Neutrophil (primary cell): ENCODE results near the gene IQCM.

Source experiments
- H3K27ac ChIP-seq: fragments of 200-600 bp; sonication (generic); 2 replicates; pipeline ENCODE4 v1.5.1; 2016; ENCODE audit warnings: mild to moderate bottlenecking, moderate library complexity
- H3K27me3 ChIP-seq: fragments of 200-600 bp; sonication (generic); 2 replicates; pipeline ENCODE4 v1.6.0; 2016; ENCODE audit warnings: mild to moderate bottlenecking
- H3K36me3 ChIP-seq: fragments of 200-600 bp; sonication (generic); 2 replicates; pipeline ENCODE4 v1.5.1; 2017
- H3K4me1 ChIP-seq, 2 experiments: fragments of 200-600 bp in 1 of 2; sonication (generic) in 1 of 2; 1 replicate in 1 of 2; 2 replicates in 1 of 2; pipeline versions ENCODE4 v1.5.1 to v1.6.1; 2013 to 2016; ENCODE audit warnings: low read depth in 1 of 2, low read length in 1 of 2, mild to moderate bottlenecking in 1 of 2, moderate library complexity in 1 of 2; ENCODE audit not compliant: control insufficient read depth in 1 of 2, insufficient read depth in 1 of 2
- H3K4me3 ChIP-seq, 2 experiments: fragments of 200-600 bp in 1 of 2; sonication (generic) in 1 of 2; 1 replicate in 1 of 2; 2 replicates in 1 of 2; pipeline ENCODE4 v1.5.1; 2013 to 2016; ENCODE audit warnings: low read depth in 1 of 2, low read length in 1 of 2, mild to moderate bottlenecking in 1 of 2, moderate library complexity in 1 of 2
- H3K9me3 ChIP-seq: fragments of 200-600 bp; sonication (generic); 2 replicates; pipeline ENCODE4 v1.5.1; 2016
- TF ChIP-seq, protein P1 (sequence below): fragments of 200-600 bp; sonication (generic); IDR thresholded peaks from 2 replicates; pipeline ENCODE4 v1.5.1; 2016; ENCODE audit warnings: antibody characterized with exemption

Gene IQCM

DNA sequence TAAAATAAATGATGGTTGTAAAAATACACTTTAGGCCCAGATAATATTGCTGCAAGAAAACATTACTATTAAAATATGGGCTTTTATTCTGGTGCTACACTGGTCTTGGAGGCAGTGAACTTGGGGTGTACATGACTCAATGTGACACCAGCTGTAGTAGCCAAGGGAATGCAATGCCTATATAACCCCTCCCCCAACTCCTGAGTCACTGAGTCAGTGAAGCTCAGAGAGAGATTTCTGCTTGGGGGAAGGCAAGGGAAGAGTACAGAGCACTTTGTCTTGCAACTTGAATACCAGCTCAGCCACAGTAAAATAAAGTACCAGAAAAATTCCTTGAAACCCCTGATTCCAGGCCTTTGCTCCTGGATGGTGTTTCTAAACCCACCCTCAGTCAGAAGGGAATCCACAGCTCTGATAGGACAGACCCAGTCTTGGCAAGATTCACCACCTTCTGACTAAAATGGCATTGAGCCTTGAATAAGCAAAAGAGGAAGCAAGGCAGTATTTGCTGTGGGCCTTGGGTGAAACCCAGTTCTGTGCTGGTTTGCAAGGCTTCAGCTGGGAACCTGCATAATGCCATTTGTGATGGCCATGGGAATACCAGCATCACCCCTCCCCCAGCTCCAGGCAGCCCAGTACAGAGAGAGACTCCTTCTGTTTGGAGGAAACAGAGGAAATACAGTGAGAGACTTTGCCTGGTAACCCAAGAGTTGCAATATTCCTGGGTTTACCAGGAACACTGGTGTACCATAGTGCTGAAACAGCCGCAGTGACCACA, 209.9 kb downstream of the IQCM start:
- no peaks in the 10 kb centered on the region for H3K27me3 ChIP-seq
- no peaks in the 10 kb centered on the region for H3K36me3 ChIP-seq
- TF ChIP-seq, protein P1, sequence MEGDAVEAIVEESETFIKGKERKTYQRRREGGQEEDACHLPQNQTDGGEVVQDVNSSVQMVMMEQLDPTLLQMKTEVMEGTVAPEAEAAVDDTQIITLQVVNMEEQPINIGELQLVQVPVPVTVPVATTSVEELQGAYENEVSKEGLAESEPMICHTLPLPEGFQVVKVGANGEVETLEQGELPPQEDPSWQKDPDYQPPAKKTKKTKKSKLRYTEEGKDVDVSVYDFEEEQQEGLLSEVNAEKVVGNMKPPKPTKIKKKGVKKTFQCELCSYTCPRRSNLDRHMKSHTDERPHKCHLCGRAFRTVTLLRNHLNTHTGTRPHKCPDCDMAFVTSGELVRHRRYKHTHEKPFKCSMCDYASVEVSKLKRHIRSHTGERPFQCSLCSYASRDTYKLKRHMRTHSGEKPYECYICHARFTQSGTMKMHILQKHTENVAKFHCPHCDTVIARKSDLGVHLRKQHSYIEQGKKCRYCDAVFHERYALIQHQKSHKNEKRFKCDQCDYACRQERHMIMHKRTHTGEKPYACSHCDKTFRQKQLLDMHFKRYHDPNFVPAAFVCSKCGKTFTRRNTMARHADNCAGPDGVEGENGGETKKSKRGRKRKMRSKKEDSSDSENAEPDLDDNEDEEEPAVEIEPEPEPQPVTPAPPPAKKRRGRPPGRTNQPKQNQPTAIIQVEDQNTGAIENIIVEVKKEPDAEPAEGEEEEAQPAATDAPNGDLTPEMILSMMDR: no peak
- no peak overlapping the region for H3K4me3 ChIP-seq
- H3K9me3 ChIP-seq: no peaks in the 10 kb centered on the region
- H3K27ac ChIP-seq: no peak overlapping the region
- H3K4me1 ChIP-seq: no peaks in the 10 kb centered on the region

- H3K27me3 ChIP-seq: no peaks in the 10 kb centered on the region
These were observed 210.8 kb downstream of the IQCM start for GRCh38 chr4:149604827-149605226.

GRCh38 chr4:149595500-149595899, 220.1 kb downstream of the IQCM start:
- peaks cover 3% of the 10 kb centered on the region for H3K9me3 ChIP-seq
- TF ChIP-seq, protein P1: no peak
- H3K4me1 ChIP-seq: no peaks in the 10 kb centered on the region
- H3K27me3 ChIP-seq: no peaks in the 10 kb centered on the region
- H3K4me3 ChIP-seq: no peak overlapping the region
- H3K27ac ChIP-seq: no peak overlapping the region
- H3K36me3 ChIP-seq: no peaks in the 10 kb centered on the region

More at GRCh38 chr4:149604827-149605226, 210.8 kb downstream of the IQCM start:
- Histone ChIP-seq H3K9me3 (no peaks in the 10 kb centered on the region), H3K4me3 (no peak overlapping the region), H3K27ac (no peak overlapping the region), H3K4me1 (no peaks in the 10 kb centered on the region), H3K36me3 (no peaks in the 10 kb centered on the region)
- TF ChIP-seq, protein P1: no peak

DNA sequence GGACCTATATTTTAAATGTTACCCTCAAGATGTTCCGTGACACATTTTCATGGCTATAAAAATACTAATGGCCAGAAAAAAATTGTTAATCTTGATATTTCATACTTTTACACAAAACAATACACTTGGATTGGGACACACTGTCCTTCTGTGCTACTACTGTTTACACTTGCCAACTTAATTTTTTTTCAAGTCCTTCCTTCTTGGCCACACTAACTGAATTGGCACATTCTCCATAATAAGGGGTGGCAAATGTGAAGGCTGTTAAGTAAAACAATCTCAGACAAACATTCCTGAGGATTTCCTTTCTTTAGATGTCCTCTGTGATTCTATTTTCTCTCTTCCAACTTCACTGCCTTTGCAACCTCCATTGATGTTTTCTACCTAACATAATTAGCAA, 225.8 kb downstream of the IQCM start:
- Histone ChIP-seq H3K27me3 (no peaks in the 10 kb centered on the region), H3K4me1 (no peaks in the 10 kb centered on the region), H3K27ac (no peak overlapping the region), H3K9me3 (no peaks in the 10 kb centered on the region), H3K36me3 (no peaks in the 10 kb centered on the region), H3K4me3 (no peak overlapping the region)
- TF ChIP-seq, protein P1: no peak

- no peaks in the 10 kb centered on the region for H3K36me3 ChIP-seq
- H3K4me3 ChIP-seq: no peak overlapping the region
- H3K27me3 ChIP-seq: no peaks in the 10 kb centered on the region
- H3K4me1 ChIP-seq: no peaks in the 10 kb centered on the region
- H3K27ac ChIP-seq: no peak overlapping the region
- no peaks in the 10 kb centered on the region for H3K9me3 ChIP-seq
- TF ChIP-seq, protein P1: no peak
These were observed 230.9 kb downstream of the IQCM start for GRCh38 chr4:149584722-149585121.
